ENCODE measurements around the gene GPR87.

The GPR87 gene

DNA sequence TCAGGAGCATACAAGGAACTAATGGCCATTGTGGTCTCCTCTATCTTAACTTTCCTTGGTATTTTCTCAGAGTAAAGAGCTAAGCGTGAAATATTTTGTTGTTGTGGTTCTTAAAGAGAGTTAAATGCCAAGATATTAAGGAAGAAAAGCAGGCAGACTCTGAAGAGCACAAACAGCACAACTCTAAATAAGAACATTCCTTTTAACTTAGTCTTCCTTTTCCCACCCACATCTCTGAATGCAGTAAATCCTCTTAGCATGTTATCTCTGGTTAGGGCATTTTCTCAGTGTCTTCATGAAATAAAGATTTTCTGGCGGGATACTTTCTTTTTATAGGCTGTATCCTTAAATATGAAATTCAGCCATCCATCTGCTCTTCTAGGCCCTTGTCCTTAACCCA, 1.5 kb downstream of the GPR87 start:
- no peak for DNase-seq

- no peak for DNase-seq
Measured at GRCh38 chr3:151314593-151314992, 2.0 kb downstream of the GPR87 start.

GRCh38 chr3:151314137-151314536, 2.5 kb downstream of the GPR87 start:
- no peak for DNase-seq

DNA sequence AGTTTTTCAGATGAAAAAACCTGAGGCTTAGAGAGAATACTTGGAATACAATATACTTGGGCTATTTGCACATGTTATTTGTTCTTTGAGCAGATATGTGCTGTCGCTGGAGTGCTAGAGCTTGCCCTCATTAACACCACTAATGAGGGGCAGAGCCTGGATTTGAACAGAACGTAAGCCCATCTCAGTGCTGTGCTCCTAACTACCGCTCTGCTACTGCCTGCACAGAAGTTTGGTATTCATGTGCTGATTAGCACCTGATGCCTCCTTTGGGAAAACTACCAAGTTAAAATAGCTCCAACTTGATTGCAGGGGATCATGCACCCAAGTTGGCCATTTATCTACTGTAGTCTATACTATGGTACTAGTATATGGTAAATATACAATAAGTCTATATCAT, 3.6 kb downstream of the GPR87 start:
- no peak for DNase-seq

DNA sequence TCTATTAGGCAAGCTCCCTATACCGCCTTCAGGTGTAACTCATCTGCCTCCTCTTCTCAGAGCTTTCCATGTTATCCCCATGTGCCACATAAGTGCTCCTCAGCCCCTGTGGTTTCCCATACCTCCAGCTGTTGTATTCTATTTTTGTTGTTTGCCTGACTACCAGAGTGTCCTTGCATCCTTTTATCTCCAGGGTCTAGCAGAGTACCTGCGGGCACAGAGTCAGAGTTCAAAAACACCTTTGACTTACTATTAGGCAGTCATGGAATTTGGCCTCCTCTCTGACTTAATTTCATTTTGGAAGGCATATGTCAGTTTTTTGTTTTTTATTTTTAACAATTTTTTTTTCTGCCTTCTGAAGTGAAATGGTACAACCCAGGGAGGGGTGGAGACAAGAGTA, 7.1 kb downstream of the GPR87 start:
- no peak for DNase-seq

GRCh38 chr3:151307583-151308488, 8.8 kb downstream of the GPR87 start:
- no peak for DNase-seq

DNA sequence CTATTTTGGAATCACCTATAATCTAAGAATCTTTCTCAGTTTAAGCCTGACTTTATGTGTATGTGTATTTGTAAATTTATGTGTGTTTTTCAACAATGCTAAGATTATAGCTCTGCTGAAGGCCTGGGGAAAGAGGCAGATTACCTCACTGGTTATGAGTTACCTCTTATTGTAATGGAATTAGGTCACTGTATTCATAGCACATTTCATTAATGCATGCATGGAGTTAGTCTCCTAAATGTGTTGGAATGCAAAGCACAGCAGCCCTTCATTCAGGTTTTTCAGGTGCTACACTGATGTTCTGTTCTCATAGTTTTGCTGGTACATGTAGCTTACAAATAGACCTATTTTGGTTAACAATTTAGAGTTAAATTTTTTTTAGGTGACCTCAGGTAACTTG, 9.5 kb downstream of the GPR87 start:
- DNase-seq: no peak

DNA sequence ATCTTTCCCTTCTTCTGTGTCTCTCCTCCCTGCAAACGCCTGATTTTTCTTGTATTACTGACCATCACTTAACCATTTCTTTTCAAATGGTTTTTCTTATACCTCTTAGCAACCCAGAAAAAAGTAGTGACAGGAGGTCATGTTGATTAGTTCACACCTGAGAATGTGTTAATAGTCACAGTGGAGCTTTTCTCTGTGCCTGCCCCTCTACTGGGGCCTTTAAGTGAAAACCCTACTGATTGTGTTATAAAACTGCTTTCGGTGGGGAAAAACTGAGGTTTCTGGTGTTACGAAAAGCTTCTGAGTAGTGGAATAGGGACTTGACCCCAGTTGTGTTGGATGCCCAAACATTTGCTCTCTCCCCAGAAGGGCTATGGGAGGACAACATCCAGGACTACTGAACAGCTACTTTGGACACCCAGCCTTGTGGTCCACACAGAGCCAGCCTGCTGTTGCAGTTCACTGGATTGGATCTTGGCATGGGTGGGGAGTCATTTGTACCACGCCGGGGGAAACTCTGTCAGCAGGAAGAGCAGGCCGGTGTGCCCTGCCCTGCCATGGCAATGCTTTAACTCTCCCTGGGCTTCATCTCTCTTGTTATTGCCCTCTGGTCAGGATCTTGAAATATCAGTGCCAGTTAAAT, 10.3 kb downstream of the GPR87 start:
- DNase-seq: peak; percentile 63

DNA sequence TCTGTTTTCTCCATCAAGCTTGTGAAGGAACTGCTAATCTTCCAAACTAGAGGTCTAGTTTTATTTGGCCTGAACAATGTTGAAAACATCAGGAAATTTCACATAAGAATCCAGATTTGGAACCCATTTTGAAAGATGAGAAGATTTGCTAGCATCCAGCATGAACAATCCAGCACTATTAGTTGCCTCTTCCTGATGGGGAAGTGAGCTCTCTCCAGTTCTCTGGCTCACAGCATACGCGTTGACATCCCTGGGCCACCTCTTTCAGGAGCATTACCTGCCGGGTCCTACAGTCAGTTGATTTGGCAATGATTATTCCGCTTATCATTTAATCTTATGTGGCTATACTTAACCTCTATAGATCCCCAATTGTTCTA, 10.9 kb downstream of the GPR87 start:
- no peak for DNase-seq

DNA sequence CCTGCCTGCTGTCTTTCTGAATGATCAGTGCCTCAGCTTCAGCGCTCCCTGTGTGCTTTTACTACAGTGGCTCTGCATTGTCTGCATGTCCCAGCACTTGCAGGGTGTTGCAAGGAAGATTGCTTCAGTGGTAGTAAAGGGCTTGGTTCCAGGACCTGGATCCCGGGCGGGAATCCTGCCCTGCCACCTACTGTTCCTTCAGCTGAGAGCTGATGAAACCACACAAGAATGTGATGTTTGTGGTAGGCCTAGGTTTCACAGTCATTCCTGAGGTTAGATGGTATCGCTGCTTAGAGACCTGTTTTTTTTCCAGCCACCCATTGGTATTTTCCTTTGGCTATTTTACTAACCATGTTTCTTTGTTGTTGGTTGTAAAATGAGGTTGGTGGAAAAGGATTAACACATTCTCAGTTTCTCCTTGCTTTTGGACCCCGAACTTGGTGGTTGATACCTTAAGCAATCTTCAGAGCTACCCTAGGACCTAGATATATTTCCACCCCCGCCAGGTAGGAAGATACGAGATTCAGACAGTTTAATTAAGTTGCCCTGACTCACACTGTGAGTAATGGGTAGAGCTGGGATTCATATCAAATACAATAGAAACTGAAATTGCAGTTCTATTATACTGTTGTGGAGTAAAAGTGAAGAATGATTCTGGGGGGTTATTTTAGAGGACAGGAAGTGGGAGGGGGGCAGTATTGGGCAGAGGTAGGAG, 11.4 kb downstream of the GPR87 start:
- peak; percentile 73 for DNase-seq

DNA sequence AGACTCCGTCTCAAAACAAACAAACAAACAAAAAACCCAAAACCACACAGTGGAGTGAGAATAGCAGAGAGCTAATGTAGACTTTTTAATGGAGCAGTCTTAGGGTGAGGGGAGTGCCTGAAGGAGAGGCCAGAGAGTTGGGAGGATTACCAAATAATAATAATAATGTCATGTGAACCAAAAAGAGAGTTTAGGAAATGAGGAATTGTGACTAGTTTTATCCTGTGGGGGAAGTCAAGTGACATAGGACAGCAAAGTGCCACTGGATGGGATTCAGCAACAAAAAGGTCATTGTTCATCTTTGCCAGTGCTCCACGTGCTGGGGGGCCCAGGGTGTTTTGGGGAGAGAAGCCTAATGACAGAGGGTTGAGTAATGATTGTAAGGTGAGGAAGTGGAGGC, 12.9 kb downstream of the GPR87 start:
- no peak for DNase-seq

DNA sequence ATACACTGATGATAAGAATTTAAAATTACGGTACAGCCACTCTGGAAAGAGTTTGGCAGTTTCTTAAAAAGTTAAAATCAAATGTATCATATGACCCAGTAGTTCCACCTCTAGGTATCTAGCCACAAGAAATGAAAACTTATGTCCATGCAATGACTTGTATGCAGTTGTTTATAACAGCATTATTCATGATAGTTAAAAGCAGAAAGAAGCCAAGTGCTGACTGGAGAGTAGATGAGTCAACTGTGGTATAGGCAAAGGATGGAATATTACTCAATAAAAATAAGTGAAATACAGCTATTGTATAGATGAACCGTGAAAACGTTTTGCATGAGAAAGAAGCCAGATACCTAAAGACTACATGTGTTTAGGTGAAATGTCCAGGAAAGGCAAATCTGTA, 14.8 kb downstream of the GPR87 start:
- DNase-seq: no peak

DNA sequence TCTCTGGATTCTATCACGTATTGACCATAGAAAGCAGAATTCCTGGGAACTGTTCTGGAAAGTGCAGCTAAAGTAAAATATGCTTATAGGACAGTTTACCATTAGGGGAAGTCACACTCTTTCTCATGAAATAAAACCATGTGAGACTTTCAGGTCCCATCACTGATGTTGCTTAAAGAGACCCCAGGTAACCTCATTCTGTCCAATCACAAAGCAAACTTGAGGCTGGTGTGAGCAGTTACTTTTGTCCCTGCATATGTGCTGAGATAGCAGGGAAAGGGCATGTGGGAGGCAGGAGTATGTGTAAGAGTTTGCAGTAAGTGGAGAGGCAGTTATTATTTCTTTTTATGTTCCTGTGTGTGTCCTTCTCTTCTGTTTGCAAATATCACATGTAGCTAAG, 16.1 kb downstream of the GPR87 start:
- no peak for DNase-seq

GRCh38 chr3:151299006-151299405, 17.6 kb downstream of the GPR87 start:
- DNase-seq: no peak

DNA sequence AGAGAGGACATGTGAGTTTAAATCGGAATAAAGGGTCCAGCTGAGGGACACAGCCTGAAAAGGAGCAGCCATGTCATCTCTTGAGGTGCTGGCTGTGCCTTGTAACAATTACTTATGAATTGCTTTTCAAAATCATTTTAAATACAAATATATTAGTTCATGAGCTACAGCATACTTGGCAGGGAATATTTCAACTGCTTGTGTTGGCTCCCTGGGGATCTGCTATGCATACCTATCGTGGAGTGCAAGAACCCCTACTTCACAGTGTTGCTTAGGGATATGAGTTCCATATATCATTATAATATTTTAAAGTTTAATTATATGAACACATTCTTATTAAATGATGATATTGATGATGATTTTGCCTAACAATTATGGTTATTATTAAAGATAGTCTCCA, 19.2 kb downstream of the GPR87 start:
- no peak for DNase-seq

DNA sequence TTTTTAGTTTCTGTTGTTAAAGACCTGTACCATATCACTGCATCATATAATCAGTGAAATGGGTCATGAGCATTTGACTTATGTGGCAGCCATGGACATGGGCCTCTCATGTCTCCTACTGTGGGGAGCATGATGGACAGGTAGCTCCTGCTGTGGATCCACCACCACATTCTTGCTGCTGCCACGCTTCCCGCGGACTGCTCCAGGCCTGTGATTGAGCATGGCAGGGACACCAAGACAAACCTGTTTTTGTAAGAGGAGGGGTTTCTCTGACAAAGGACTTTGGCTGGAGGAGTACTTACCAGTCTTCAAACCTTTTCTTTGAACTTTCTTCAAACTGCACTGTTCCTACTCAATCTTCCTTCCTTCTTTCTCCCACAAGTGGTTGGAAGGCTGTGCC, 20.4 kb downstream of the GPR87 start:
- DNase-seq: no peak

- no peak for DNase-seq
Measured at GRCh38 chr3:151293127-151293526, 23.5 kb downstream of the GPR87 start.

GRCh38 chr3:151290673-151291072, 25.9 kb downstream of the GPR87 start:
- no peak for DNase-seq

GRCh38 chr3:151289445-151289844, 27.2 kb downstream of the GPR87 start:
- DNase-seq: no peak

DNA sequence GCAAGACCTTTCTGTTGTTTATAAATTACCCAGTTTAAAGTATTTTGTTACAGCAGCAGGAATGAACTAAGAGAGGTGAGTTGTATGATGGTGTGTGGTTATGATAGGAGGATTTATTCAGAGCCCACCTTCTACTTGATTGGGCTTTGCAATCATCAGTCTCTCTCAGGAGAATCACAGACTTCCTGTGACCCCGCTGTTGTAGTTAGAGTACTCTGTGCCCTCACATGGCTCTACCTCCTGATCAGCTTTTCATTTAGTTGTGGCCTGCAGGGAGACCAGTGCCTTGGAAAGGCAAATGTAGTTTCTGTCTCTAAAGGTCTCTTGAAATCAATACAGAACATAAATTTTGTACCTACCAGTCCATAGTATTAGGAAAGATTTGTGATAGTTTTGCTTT, 30.7 kb downstream of the GPR87 start:
- no peak for DNase-seq

GRCh38 chr3:151283907-151284461, 32.6 kb downstream of the GPR87 start:
- no peak for DNase-seq

DNA sequence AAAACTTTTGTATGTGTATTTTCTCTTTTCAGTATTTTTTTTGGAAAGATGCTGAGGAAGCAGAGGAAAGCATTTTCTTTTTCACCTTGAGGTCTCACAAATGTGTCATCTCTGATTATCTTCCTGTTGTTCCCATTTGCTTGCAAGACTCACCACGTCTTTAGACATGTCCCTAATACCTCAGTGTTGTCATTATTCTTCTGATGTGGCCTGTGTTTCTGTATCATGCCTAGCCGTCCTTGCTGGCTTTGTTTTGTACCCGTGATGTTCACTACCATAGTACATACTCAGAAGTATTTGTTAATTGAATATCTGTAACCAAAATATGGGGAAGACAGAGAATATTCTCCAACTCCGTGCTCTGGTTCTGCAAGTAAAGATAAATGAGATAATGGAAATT, 33.2 kb downstream of the GPR87 start:
- DNase-seq: no peak

GRCh38 chr3:151282921-151283320, 33.7 kb downstream of the GPR87 start:
- no peak for DNase-seq

Data from activated CD8-positive, alpha-beta memory T cell treated with anti-CD3 and anti-CD28 coated beads, Interleukin-2, amount 50 U/mL, for 48 hours (primary cell).